Measurements from ENCODE around the gene TLNRD1.

Gene TLNRD1

GRCh38 chr15:80974914-80975313 lies 25.8 kb upstream of the TLNRD1 start:
- TF ChIP-seq CTCF (IDR thresholded peaks at IDR 0.05; ENCODE audit: unreplicated experiment in 3 of 3): no peak
- Mint-ChIP-seq H3K4me1 (peaks cover 22% of the 10 kb centered on the region), H3K9me3 (no peaks in the 10 kb centered on the region), H3K27me3 (ENCODE audit: low read depth) (no peaks in the 10 kb centered on the region), H3K36me3 (ENCODE audit: low read depth) (peaks cover 39% of the 10 kb centered on the region), H3K27ac (no peak overlapping the region), H3K4me3 (no peak overlapping the region)

GRCh38 chr15:80976851-80977250 lies 23.9 kb upstream of the TLNRD1 start:
- Mint-ChIP-seq H3K27ac (no peak overlapping the region), H3K9me3 (no peaks in the 10 kb centered on the region), H3K4me3 (no peak overlapping the region), H3K4me1 (peaks cover 20% of the 10 kb centered on the region), H3K27me3 (ENCODE audit: low read depth) (no peaks in the 10 kb centered on the region), H3K36me3 (ENCODE audit: low read depth) (peaks cover 46% of the 10 kb centered on the region)
- TF ChIP-seq CTCF (IDR thresholded peaks at IDR 0.05; ENCODE audit: unreplicated experiment in 3 of 3): no peak

GRCh38 chr15:80977627-80978036 lies 23.1 kb upstream of the TLNRD1 start:
- Mint-ChIP-seq H3K4me3 (no peak overlapping the region), H3K9me3 (no peaks in the 10 kb centered on the region), H3K27me3 (ENCODE audit: low read depth) (no peaks in the 10 kb centered on the region), H3K36me3 (ENCODE audit: low read depth) (peaks cover 47% of the 10 kb centered on the region), H3K27ac (no peak overlapping the region), H3K4me1 (peaks cover 20% of the 10 kb centered on the region)
- TF ChIP-seq CTCF (IDR thresholded peaks at IDR 0.05; ENCODE audit: unreplicated experiment in 3 of 3): peak; percentile 39 to 62 (median 51)

- H3K27ac Mint-ChIP-seq: no peak overlapping the region
- H3K4me3 Mint-ChIP-seq: no peak overlapping the region
- H3K27me3 Mint-ChIP-seq (ENCODE audit: low read depth): no peaks in the 10 kb centered on the region
- H3K4me1 Mint-ChIP-seq: peaks cover 24% of the 10 kb centered on the region
- H3K36me3 Mint-ChIP-seq (ENCODE audit: low read depth): peaks cover 51% of the 10 kb centered on the region
- no peak for TF ChIP-seq CTCF (IDR thresholded peaks at IDR 0.05; ENCODE audit: unreplicated experiment in 3 of 3)
- no peaks in the 10 kb centered on the region for H3K9me3 Mint-ChIP-seq
These were observed 21.9 kb upstream of the TLNRD1 start for GRCh38 chr15:80978685-80979329.

GRCh38 chr15:80979538-80980200 lies 21.1 kb upstream of the TLNRD1 start:
- no peaks in the 10 kb centered on the region for H3K9me3 Mint-ChIP-seq
- peaks cover 51% of the 10 kb centered on the region for H3K36me3 Mint-ChIP-seq (ENCODE audit: low read depth)
- H3K4me3 Mint-ChIP-seq: no peak overlapping the region
- TF ChIP-seq CTCF (IDR thresholded peaks at IDR 0.05; ENCODE audit: unreplicated experiment in 3 of 3): no peak
- H3K27ac Mint-ChIP-seq: no peak overlapping the region
- H3K4me1 Mint-ChIP-seq: peaks cover 25% of the 10 kb centered on the region
- no peaks in the 10 kb centered on the region for H3K27me3 Mint-ChIP-seq (ENCODE audit: low read depth)

GRCh38 chr15:80982205-80982604 lies 18.5 kb upstream of the TLNRD1 start:
- H3K27me3 Mint-ChIP-seq (ENCODE audit: low read depth): no peaks in the 10 kb centered on the region

More at GRCh38 chr15:80982205-80982604, 18.5 kb upstream of the TLNRD1 start:
- Mint-ChIP-seq H3K4me3 (no peak overlapping the region), H3K27ac (no peak overlapping the region), H3K9me3 (no peaks in the 10 kb centered on the region), H3K4me1 (peaks cover 34% of the 10 kb centered on the region), H3K36me3 (ENCODE audit: low read depth) (peaks cover 43% of the 10 kb centered on the region)
- no peak for TF ChIP-seq CTCF (IDR thresholded peaks at IDR 0.05; ENCODE audit: unreplicated experiment in 3 of 3)

Measured in nephron (organoid).